IPS DF 19.7 (cell line): ENCODE measurements around the gene DPYD.

Source experiments
- DNase-seq: peaks from one replicate; pipeline ENCODE4 v3.0.0-alpha.2; 2013; ENCODE audit warnings: low read depth, low spot score

Gene DPYD

GRCh38 chr1:97610748-97611147 lies 310.1 kb downstream of the DPYD start:
- no peak for DNase-seq

GRCh38 chr1:97610102-97610501 lies 310.7 kb downstream of the DPYD start:
- DNase-seq, result no peak

- DNase-seq, result no peak
Observed at GRCh38 chr1:97608272-97608671, 312.6 kb downstream of the DPYD start.

GRCh38 chr1:97603776-97604175 lies 317.1 kb downstream of the DPYD start:
- no peak for DNase-seq

- DNase-seq, result no peak
Observed at GRCh38 chr1:97603218-97603617, 317.6 kb downstream of the DPYD start.

- no peak for DNase-seq
Observed at GRCh38 chr1:97599447-97599846, 321.4 kb downstream of the DPYD start.

GRCh38 chr1:97593192-97593591 lies 327.6 kb downstream of the DPYD start:
- no peak for DNase-seq

- no peak for DNase-seq
Observed at GRCh38 chr1:97588772-97589171, 332.1 kb downstream of the DPYD start.

- DNase-seq, result no peak
Observed at GRCh38 chr1:97581614-97582051, 339.2 kb downstream of the DPYD start.

GRCh38 chr1:97577613-97578012 lies 343.2 kb downstream of the DPYD start:
- no peak for DNase-seq

GRCh38 chr1:97573553-97573952 lies 347.3 kb downstream of the DPYD start:
- DNase-seq, result no peak

- DNase-seq, result no peak
Observed at GRCh38 chr1:97572561-97572960, 348.3 kb downstream of the DPYD start.

- no peak for DNase-seq
Observed at GRCh38 chr1:97571760-97572159, 349.1 kb downstream of the DPYD start.

- no peak for DNase-seq
Observed at GRCh38 chr1:97570691-97571090, 350.1 kb downstream of the DPYD start.

GRCh38 chr1:97567000-97567749 lies 353.7 kb downstream of the DPYD start:
- no peak for DNase-seq

GRCh38 chr1:97565886-97566285 lies 354.9 kb downstream of the DPYD start:
- no peak for DNase-seq

- no peak for DNase-seq
Observed at GRCh38 chr1:97563926-97564325, 356.9 kb downstream of the DPYD start.

- DNase-seq, result no peak
Observed at GRCh38 chr1:97562081-97562480, 358.8 kb downstream of the DPYD start.

GRCh38 chr1:97560714-97561113 lies 360.1 kb downstream of the DPYD start:
- DNase-seq, result no peak

GRCh38 chr1:97553971-97554370 lies 366.9 kb downstream of the DPYD start:
- DNase-seq, result no peak

GRCh38 chr1:97551113-97551512 lies 369.7 kb downstream of the DPYD start:
- DNase-seq, result no peak

GRCh38 chr1:97545446-97545845 lies 375.4 kb downstream of the DPYD start:
- no peak for DNase-seq

- DNase-seq, result no peak
Observed at GRCh38 chr1:97540346-97540888, 380.4 kb downstream of the DPYD start.

- DNase-seq, result no peak
Observed at GRCh38 chr1:97538113-97538512, 382.7 kb downstream of the DPYD start.
